Stimulated activated naive CD4-positive, alpha-beta T cell (primary cell): Measurements from ENCODE around the gene RTN4.
A peak's percentile ranks its signal among the peaks of the same experiment; 100 is the strongest.

Experiments
- DNase-seq, 6 experiments: peaks; one replicate each; lab custom pipeline; 2025; lab: John Stamatoyannopoulos, UW

Gene RTN4

GRCh38 chr2:54950811-54951210, 99.4 kb downstream of the RTN4 start:
- DNase-seq: no peak

DNA sequence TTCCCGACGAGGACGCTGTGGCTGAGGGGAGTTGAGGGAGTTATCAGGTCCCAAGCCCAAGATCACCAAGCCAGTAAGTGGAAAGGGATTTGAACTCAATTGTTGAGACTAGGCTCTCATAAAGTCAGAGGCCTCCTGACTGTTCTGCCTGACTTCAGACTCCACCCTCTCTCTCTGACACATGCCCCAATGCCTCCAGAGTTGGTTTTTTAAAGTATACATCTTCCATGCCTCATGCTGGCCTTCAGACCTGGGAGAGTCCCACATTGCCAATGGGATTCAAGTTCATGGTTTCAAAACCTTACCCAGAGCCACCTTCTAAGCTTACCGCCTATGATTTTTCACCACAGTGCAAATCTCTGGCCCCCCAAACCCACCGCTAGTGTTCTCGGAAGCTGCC, 100.8 kb downstream of the RTN4 start:
- DNase-seq: no peak

DNA sequence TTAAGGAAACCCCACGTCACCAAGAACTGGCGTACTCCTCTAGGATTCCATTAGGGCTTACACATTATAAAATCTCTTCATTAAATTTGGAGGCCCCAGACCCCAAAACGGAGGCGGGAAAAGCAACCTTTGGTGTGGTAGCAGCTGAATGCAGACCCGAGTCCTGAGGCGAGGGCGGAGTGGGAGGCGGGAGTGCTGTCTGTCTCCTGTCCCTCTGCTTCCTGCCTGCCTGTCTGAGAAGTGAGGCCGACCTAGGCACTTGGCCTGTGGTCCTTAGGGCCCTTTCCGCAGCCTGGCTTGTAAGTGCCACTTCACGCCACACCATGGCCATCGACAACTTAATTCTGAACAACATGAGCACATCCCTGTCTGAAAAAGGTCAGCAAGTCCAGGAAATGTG, 102.1 kb downstream of the RTN4 start:
- no peak for DNase-seq

DNA sequence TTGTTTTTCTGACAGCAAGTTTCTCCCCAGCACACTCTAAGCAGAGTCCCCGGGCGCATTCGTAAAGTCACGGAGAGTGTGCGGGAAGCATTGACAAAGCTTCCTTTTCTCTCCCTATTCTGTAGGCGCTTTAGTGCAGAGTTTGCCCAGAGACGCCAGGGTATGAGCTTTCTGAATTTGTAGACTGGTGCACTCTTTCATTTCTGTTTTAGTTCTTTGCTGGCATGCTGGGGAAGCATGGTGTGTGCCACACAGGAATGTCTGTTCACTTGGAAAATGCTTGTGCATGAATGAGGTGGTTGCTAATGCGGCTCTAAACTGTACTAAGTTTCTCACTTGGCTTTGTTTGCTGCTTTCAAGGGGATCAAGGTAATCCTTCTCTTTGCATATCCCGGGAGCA, 102.6 kb downstream of the RTN4 start:
- DNase-seq: no peak

DNA sequence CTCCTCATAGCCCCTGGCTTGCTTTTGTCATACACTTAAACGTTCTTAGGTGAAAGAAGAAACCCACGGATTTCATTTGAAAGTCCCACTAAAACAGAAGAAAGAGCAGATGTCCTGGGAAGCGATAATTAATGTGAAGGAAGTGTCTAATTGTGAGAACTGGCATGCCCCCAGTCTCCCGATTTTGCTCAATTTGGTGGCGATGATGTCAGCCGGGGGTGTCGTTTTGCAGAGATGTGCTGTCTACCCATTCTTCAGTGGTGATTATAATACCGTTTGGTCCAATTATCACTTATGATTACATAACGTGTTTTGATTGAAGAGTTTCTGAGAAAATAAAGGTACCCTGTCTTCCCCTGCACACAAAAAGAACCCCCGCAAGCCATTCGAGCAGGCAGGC, 103.1 kb downstream of the RTN4 start:
- DNase-seq: no peak

- no peak for DNase-seq
Measured at GRCh38 chr2:54946220-54946805, 103.9 kb downstream of the RTN4 start.

GRCh38 chr2:54945391-54946219, 104.6 kb downstream of the RTN4 start:
- no peak for DNase-seq

GRCh38 chr2:54944724-54945326, 105.4 kb downstream of the RTN4 start:
- no peak for DNase-seq

GRCh38 chr2:54942373-54942772, 107.9 kb downstream of the RTN4 start:
- peak in 2 of 6 experiments; percentile 20 to 22 for DNase-seq

- DNase-seq: no peak
Measured at GRCh38 chr2:54941248-54941984, 108.8 kb downstream of the RTN4 start.

- DNase-seq: no peak
Measured at GRCh38 chr2:54940723-54941122, 109.5 kb downstream of the RTN4 start.

DNA sequence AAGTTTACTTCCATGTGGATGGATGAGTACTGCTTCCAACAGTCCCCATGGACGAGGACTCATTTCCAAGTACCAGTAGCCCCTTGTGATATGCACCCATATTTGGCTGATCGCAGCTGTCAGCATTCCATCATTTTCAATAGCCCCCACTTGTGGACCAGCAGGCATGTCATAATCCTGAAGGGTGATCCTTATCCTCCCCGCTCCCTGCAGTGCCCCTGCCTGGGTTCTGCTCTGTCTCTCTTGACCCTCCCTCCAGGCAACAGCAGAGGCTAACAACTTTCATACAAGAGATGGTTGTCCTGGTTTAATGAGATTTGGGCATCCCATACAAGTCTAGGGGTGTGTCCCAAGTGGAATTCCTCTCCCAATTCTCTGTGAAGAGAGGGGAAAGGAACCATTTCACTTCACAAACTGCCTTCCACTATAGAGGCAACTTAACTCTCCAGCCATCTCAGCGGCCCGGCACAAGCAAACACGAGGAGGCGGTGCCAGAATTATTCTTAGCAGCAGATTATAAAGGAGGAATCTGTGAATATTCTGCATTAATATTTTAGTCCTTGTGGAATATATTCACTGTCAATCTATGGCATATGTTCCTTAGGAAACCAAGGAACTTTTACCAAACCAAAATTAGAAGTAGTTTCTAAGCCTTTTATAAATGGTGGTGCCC, 110.7 kb downstream of the RTN4 start:
- no peak for DNase-seq

DNA sequence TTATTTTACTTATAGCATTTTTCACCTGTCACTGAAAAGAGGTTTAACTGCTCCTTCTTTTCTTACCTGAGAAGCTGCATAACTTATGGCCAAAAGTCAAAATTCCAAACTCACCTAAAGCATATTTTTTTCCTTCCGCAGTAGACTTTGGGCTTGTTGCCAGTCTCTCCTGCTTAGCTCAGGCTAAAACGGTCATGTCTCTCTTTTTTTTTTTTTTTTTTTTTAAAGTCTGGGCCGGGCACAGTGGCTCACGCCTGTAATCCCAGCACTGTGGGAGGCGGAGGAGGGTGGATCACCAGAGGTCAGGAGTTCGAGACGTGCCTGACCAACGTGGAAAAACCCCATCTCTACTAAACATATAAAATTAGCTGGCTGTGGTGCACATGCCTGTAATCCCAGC, 113.5 kb downstream of the RTN4 start:
- DNase-seq: no peak

DNA sequence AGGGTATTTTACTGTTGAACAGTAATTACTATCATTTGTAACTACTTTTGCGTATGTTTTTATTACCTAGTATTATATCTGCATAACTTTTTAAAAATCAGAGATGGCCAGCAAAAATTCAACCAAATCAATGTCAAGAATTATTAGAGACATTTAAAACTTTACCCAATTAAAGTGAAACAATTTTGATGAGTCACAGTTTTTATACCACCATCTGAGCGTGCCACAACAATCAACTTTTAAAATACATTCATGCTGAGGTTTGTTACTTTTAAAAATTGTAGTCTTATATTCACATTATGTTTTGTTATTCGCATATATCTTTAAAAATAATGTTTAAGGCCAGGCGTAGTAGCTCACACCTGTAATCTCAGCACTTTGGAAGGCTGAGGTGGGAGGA, 114.9 kb downstream of the RTN4 start:
- no peak for DNase-seq

- no peak for DNase-seq
Measured at GRCh38 chr2:54931473-54931872, 118.8 kb downstream of the RTN4 start.

DNA sequence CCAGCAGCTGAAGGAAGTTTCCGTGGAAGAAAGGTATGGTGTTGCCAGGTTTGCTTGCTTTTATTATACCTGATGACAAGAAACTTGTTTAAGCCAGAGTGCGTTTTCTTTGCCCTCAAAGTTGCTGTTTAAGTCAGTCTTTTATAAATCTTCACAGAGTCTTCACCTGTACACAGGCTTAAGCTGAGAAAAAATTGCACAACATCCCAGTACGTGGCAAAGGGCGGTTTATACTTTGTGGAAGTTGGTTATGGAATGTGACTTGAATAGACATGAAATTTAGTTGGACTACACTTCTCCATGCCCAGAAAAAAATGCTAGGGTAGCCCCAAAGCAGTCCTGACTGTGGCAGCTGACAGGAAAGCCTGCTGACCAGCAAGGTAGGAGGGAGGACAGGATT, 121.5 kb downstream of the RTN4 start:
- DNase-seq: no peak

- DNase-seq: no peak
Measured at GRCh38 chr2:54927751-54928615, 122.3 kb downstream of the RTN4 start.

DNA sequence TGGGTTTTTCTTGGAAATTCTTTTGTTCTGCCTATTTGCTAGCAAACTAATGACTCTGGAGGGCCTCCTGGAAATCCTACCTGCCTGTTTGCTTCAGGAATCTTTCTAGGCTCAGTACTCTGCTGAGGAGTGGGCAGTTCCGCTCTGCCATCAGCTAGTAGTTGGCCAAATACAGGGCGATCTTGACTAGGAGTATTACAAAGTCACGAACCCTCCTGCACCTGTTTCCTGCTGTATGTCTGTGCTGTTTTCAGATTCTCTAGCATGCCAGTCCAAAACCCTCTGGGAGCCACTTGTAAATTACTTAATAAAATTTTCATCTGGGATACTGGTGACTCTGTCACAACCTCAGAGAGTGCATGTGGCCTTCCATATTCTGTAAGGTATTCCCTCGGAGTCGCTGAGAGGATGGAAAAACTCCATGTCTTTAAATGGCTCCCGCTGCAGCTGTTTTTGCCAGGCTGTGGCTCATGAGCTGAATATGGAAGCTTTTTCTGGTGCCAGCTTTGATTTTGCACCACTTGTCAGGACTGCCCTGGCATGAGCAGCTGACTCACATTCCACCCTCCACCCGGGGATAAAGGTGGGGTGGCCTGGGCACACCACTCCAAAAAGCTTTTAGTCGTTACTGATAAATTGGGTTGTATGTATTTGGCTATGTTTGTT, 123.0 kb downstream of the RTN4 start:
- no peak for DNase-seq

- DNase-seq: no peak
Measured at GRCh38 chr2:54925022-54925421, 125.2 kb downstream of the RTN4 start.

DNA sequence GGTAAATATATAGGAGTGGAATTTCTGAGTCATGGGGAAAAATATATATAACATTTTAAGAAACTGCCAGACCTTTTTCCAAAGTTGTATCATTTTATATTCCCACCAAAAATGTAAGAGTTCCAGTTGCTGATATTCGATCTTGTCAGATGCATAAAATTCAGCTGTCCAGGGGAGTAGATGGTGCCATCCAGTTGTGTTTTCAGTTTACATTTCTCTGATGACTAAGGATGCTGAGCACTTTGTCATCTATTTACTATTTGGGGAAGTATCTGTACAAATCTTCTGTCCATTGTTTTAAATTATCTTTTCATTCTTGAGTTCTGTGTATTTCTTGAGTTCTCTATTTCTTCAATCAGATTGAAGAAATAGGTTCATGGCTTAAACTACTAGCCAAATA, 126.1 kb downstream of the RTN4 start:
- no peak for DNase-seq
